Smooth muscle cell (in vitro differentiated cells): ENCODE results near the gene PDE1A. TPM values are rescaled to one million over a fixed set of nuclear protein-coding genes. Genes with fewer than 3 reads are reported as not detected.

Experiments used
- DNase-seq: peaks from one replicate; lab custom pipeline; 2025; ENCODE audit not compliant: unreplicated experiment; lab: John Stamatoyannopoulos, UW
- H2AFZ ChIP-seq: fragments of 200-600 bp; sonication (generic); 2 replicates; pipeline ENCODE4 v1.6.0; 2016; ENCODE audit warnings: antibody characterized with exemption, low read depth, mild to moderate bottlenecking
- H3F3A ChIP-seq: fragments of 200-600 bp; sonication (generic); 2 replicates; pipeline ENCODE4 v1.6.0; 2017; ENCODE audit warnings: antibody characterized with exemption, low read depth
- H3K27ac ChIP-seq: fragments of 200-600 bp; sonication (generic); 2 replicates; pipeline ENCODE4 v1.5.1; 2016; ENCODE audit warnings: low read depth, mild to moderate bottlenecking
- H3K27me3 ChIP-seq: fragments of 200-600 bp; sonication (generic); 2 replicates; pipeline ENCODE4 v1.6.1; 2016; ENCODE audit warnings: low read depth, mild to moderate bottlenecking
- H3K36me3 ChIP-seq: fragments of 200-600 bp; sonication (generic); 2 replicates; pipeline ENCODE4 v1.5.1; 2016; ENCODE audit warnings: low read depth
- H3K4me1 ChIP-seq: fragments of 200-600 bp; sonication (generic); 2 replicates; pipeline ENCODE4 v1.5.1; 2016; ENCODE audit warnings: low read depth
- H3K4me2 ChIP-seq: fragments of 200-600 bp; sonication (generic); 2 replicates; pipeline ENCODE4 v1.6.0; 2016; ENCODE audit warnings: mild to moderate bottlenecking
- H3K4me3 ChIP-seq: fragments of 200-600 bp; sonication (generic); 2 replicates; pipeline ENCODE4 v1.5.1; 2016; ENCODE audit warnings: mild to moderate bottlenecking
- H3K79me2 ChIP-seq: fragments of 200-600 bp; sonication (generic); 2 replicates; pipeline ENCODE4 v1.6.0; 2016; ENCODE audit warnings: low read depth, mild to moderate bottlenecking
- H3K9ac ChIP-seq: fragments of 200-600 bp; sonication (generic); 2 replicates; pipeline ENCODE4 v1.6.0; 2016; ENCODE audit warnings: low read depth
- H3K9me3 ChIP-seq: fragments of 200-600 bp; sonication (generic); replicated peaks from 2 replicates; pipeline ENCODE4 v1.5.1; 2016; ENCODE audit warnings: low read depth
- H4K20me1 ChIP-seq: fragments of 200-600 bp; sonication (generic); 2 replicates; pipeline ENCODE4 v1.6.0; 2016; ENCODE audit warnings: low read depth
- CTCF ChIP-seq: fragments of 200-600 bp; sonication (generic); IDR thresholded peaks from 2 replicates; pipeline ENCODE4 v1.5.1; 2017; ENCODE audit warnings: borderline replicate concordance, mild to moderate bottlenecking, antibody characterized with exemption; ENCODE audit not compliant: insufficient read depth, poor library complexity, severe bottlenecking
- WGBS: methylation state at CpG from one replicate; pipeline ENCODE4 v1.1.7; 2016; ENCODE audit warnings: low lambda C conversion rate; 5-methylcytosine and 5-hydroxymethylcytosine counted together
- polyA plus RNA-seq: library from polyadenylated mRNA; unstranded; fragments of >200 nt; fragmentation: Nextera tagmentation; extraction: Ambion mirVana; gene quantifications from 2 replicates; pipeline ENCODE4 v1.2.1, GENCODE V29; 2016
- total RNA-seq: library from RNA; depleted of rRNA; stranded (reverse); fragments of >200 nt; gene quantifications from 2 replicates; pipeline ENCODE4 v1.2.3, GENCODE V29; 2014

Gene PDE1A
- total and polyA plus RNA-seq, 2 experiments from 2014 or later = 0.58 to 0.96 TPM

- no peaks in the 10 kb centered on the region for H3K4me1 ChIP-seq
- 88% methylated on average over 3 of the region's 3 CpGs for WGBS
- H3F3A ChIP-seq = no peaks in the 10 kb centered on the region
- no peak for TF ChIP-seq CTCF
- no peaks in the 10 kb centered on the region for H4K20me1 ChIP-seq
- H3K4me2 ChIP-seq = no peak overlapping the region
- no peaks in the 10 kb centered on the region for H3K9me3 ChIP-seq
- DNase-seq = no peak
- H3K9ac ChIP-seq = no peak overlapping the region
- no peaks in the 10 kb centered on the region for H3K27me3 ChIP-seq
- H3K27ac ChIP-seq = no peak overlapping the region
- H2AFZ ChIP-seq = no peak overlapping the region
- no peak overlapping the region for H3K4me3 ChIP-seq
- no peaks in the 10 kb centered on the region for H3K36me3 ChIP-seq
- H3K79me2 ChIP-seq = no peaks in the 10 kb centered on the region
These were observed 256.5 kb downstream of the PDE1A start for GRCh38 chr2:182170341-182170740.

- Histone ChIP-seq H4K20me1 (no peaks in the 10 kb centered on the region), H3K9ac (no peak overlapping the region), H3K36me3 (no peaks in the 10 kb centered on the region), H3K4me2 (no peak overlapping the region), H3K79me2 (no peaks in the 10 kb centered on the region), H3K9me3 (no peaks in the 10 kb centered on the region), H3K27me3 (no peaks in the 10 kb centered on the region), H3K4me1 (no peaks in the 10 kb centered on the region), H3K27ac (no peak overlapping the region), H2AFZ (no peak overlapping the region), H3K4me3 (no peak overlapping the region), H3F3A (no peaks in the 10 kb centered on the region)
- no peak for TF ChIP-seq CTCF
- DNase-seq = no peak
- 74% methylated on average over 4 of the region's 4 CpGs for WGBS
These were observed 259.0 kb downstream of the PDE1A start for GRCh38 chr2:182167882-182168281.

- no peak for DNase-seq
- WGBS = 87% methylated on average over 2 of the region's 2 CpGs
- TF ChIP-seq CTCF = no peak
- H3K4me1 ChIP-seq = no peaks in the 10 kb centered on the region
- H2AFZ ChIP-seq = no peak overlapping the region
- no peaks in the 10 kb centered on the region for H3F3A ChIP-seq
- no peaks in the 10 kb centered on the region for H3K9me3 ChIP-seq
- no peaks in the 10 kb centered on the region for H3K36me3 ChIP-seq
- no peak overlapping the region for H3K9ac ChIP-seq
- no peaks in the 10 kb centered on the region for H3K79me2 ChIP-seq
- H3K27me3 ChIP-seq = no peaks in the 10 kb centered on the region
- no peaks in the 10 kb centered on the region for H4K20me1 ChIP-seq
- H3K4me3 ChIP-seq = no peak overlapping the region
- H3K27ac ChIP-seq = no peak overlapping the region
- H3K4me2 ChIP-seq = no peak overlapping the region
These were observed 260.0 kb downstream of the PDE1A start for GRCh38 chr2:182166841-182167240.

- no peak for TF ChIP-seq CTCF
- 95% methylated on average over 2 of the region's 2 CpGs for WGBS
- Histone ChIP-seq H3K27ac (no peak overlapping the region), H3K4me1 (no peaks in the 10 kb centered on the region), H3F3A (no peaks in the 10 kb centered on the region), H3K79me2 (no peaks in the 10 kb centered on the region), H3K36me3 (no peaks in the 10 kb centered on the region), H2AFZ (no peak overlapping the region), H3K9me3 (no peaks in the 10 kb centered on the region), H4K20me1 (no peaks in the 10 kb centered on the region), H3K4me2 (no peak overlapping the region), H3K4me3 (no peak overlapping the region), H3K27me3 (no peaks in the 10 kb centered on the region), H3K9ac (no peak overlapping the region)
- no peak for DNase-seq
These were observed 260.4 kb downstream of the PDE1A start for GRCh38 chr2:182166406-182166805.
